KOPT-K1 (cell line): ENCODE results near the gene MYOF.

ENCODE experiments used
- H3K27ac ChIP-seq: fragments of 200-600 bp; sonication (generic); 2 replicates; pipeline ENCODE4 v1.5.1; 2016; ENCODE audit warnings: antibody characterized with exemption, mild to moderate bottlenecking, low read depth, low read length; ENCODE audit not compliant: poor library complexity, severe bottlenecking
- H3K36me3 ChIP-seq: fragments of 200-600 bp; sonication (generic); 2 replicates; pipeline ENCODE4 v1.5.1; 2017; ENCODE audit warnings: antibody characterized with exemption, mild to moderate bottlenecking, low read length, moderate library complexity; ENCODE audit not compliant: insufficient read depth
- H3K9me3 ChIP-seq: fragments of 200-600 bp; sonication (generic); 2 replicates; pipeline ENCODE4 v1.5.1; 2017; ENCODE audit warnings: antibody characterized with exemption, low read length, mild to moderate bottlenecking; ENCODE audit not compliant: insufficient read depth, poor library complexity, severe bottlenecking

Gene MYOF

GRCh38 chr10:93495654-93496321 lies 13.7 kb upstream of the MYOF start:
- peaks cover 23% of the 10 kb centered on the region for H3K36me3 ChIP-seq
- peak overlapping the region; percentile 89 for H3K27ac ChIP-seq
- no peaks in the 10 kb centered on the region for H3K9me3 ChIP-seq

GRCh38 chr10:93494494-93494893 lies 12.4 kb upstream of the MYOF start:
- Histone ChIP-seq H3K9me3 (no peaks in the 10 kb centered on the region), H3K27ac (no peak overlapping the region), H3K36me3 (peaks cover 10% of the 10 kb centered on the region)

- no peak overlapping the region for H3K27ac ChIP-seq
- no peaks in the 10 kb centered on the region for H3K36me3 ChIP-seq
- no peaks in the 10 kb centered on the region for H3K9me3 ChIP-seq
These were observed 11.0 kb upstream of the MYOF start for GRCh38 chr10:93493162-93493561.

GRCh38 chr10:93491602-93492121 lies 9.5 kb upstream of the MYOF start:
- no peaks in the 10 kb centered on the region for H3K36me3 ChIP-seq
- H3K9me3 ChIP-seq = no peaks in the 10 kb centered on the region
- no peak overlapping the region for H3K27ac ChIP-seq

- Histone ChIP-seq H3K36me3 (no peaks in the 10 kb centered on the region), H3K27ac (no peak overlapping the region), H3K9me3 (no peaks in the 10 kb centered on the region)
These were observed 6.9 kb upstream of the MYOF start for GRCh38 chr10:93488956-93489528.

- no peaks in the 10 kb centered on the region for H3K9me3 ChIP-seq
- H3K27ac ChIP-seq = no peak overlapping the region
- H3K36me3 ChIP-seq = no peaks in the 10 kb centered on the region
These were observed 3.6 kb upstream of the MYOF start for GRCh38 chr10:93485690-93486089.

GRCh38 chr10:93481637-93482144 lies 443 bp downstream of the MYOF start:
- no peaks in the 10 kb centered on the region for H3K9me3 ChIP-seq
- H3K36me3 ChIP-seq = no peaks in the 10 kb centered on the region
- no peak overlapping the region for H3K27ac ChIP-seq

GRCh38 chr10:93478873-93479272 lies 3.3 kb downstream of the MYOF start:
- no peaks in the 10 kb centered on the region for H3K9me3 ChIP-seq
- H3K27ac ChIP-seq = no peak overlapping the region
- no peaks in the 10 kb centered on the region for H3K36me3 ChIP-seq

GRCh38 chr10:93476756-93477155 lies 5.4 kb downstream of the MYOF start:
- Histone ChIP-seq H3K36me3 (no peaks in the 10 kb centered on the region), H3K9me3 (no peaks in the 10 kb centered on the region), H3K27ac (no peak overlapping the region)

GRCh38 chr10:93475871-93476270 lies 6.3 kb downstream of the MYOF start:
- H3K36me3 ChIP-seq = no peaks in the 10 kb centered on the region
- H3K9me3 ChIP-seq = no peaks in the 10 kb centered on the region
- no peak overlapping the region for H3K27ac ChIP-seq

- Histone ChIP-seq H3K36me3 (no peaks in the 10 kb centered on the region), H3K27ac (no peak overlapping the region), H3K9me3 (no peaks in the 10 kb centered on the region)
These were observed 6.9 kb downstream of the MYOF start for GRCh38 chr10:93475227-93475626.

GRCh38 chr10:93473804-93474472 lies 8.2 kb downstream of the MYOF start:
- H3K27ac ChIP-seq = no peak overlapping the region
- no peaks in the 10 kb centered on the region for H3K36me3 ChIP-seq

GRCh38 chr10:93473161-93473560 lies 9.0 kb downstream of the MYOF start:
- Histone ChIP-seq H3K27ac (no peak overlapping the region), H3K36me3 (no peaks in the 10 kb centered on the region)

More at GRCh38 chr10:93473804-93474472, 8.2 kb downstream of the MYOF start:
- no peaks in the 10 kb centered on the region for H3K9me3 ChIP-seq

GRCh38 chr10:93471110-93471651 lies 11.0 kb downstream of the MYOF start:
- no peaks in the 10 kb centered on the region for H3K9me3 ChIP-seq
- H3K27ac ChIP-seq = no peak overlapping the region
- no peaks in the 10 kb centered on the region for H3K36me3 ChIP-seq

More at GRCh38 chr10:93473161-93473560, 9.0 kb downstream of the MYOF start:
- H3K9me3 ChIP-seq = no peaks in the 10 kb centered on the region

GRCh38 chr10:93469454-93469853 lies 12.7 kb downstream of the MYOF start:
- no peak overlapping the region for H3K27ac ChIP-seq
- H3K36me3 ChIP-seq = no peaks in the 10 kb centered on the region
- H3K9me3 ChIP-seq = no peaks in the 10 kb centered on the region
